K562 (cell line): ENCODE data around the gene TIAM1.

Experiments used
- FOS ChIP-seq: IDR thresholded peaks from 3 replicates; pipeline ENCODE4 v1.6.1; 2011; ENCODE audit not compliant: insufficient read length; ENCODE audit errors: extremely low read depth
- FOXA1 ChIP-seq: fragments of 450-650 bp; IDR thresholded peaks from 2 replicates; pipeline ENCODE4 v1.6.1; 2016; ENCODE audit warnings: mild to moderate bottlenecking, borderline replicate concordance
- JUND ChIP-seq, 2 experiments: IDR thresholded peaks; 2 replicates in 1 of 2; 3 replicates in 1 of 2; pipeline ENCODE4 v1.6.1; 2011; ENCODE audit warnings: borderline replicate concordance in 2 of 2, low read depth in 2 of 2, low read length in 2 of 2, improper control_type of control experiment in 1 of 2, missing biosample characterization in 1 of 2, missing genetic modification characterization in 1 of 2, missing genetic modification reagents in 1 of 2
- PKNOX1 ChIP-seq: fragments of 450-650 bp; IDR thresholded peaks from 2 replicates; pipeline ENCODE4 v1.6.1; 2016
- POLR2A ChIP-seq: fragments of 450-650 bp; conservative IDR thresholded peaks from 2 replicates; pipeline ENCODE4 v1.6.1; 2016
- RBM25 ChIP-seq: fragments of 200-400 bp; formaldehyde crosslinking; IDR thresholded peaks from 2 replicates; pipeline ENCODE4 v1.6.1; 2018; ENCODE audit warnings: low read length, low read depth, moderate library complexity; ENCODE audit not compliant: severe bottlenecking
- SRF ChIP-seq, 2 experiments: fragments of 250-450, 450-650 bp in 1 of 2; sonication (Bioruptor Pico) in 1 of 2; sonication (generic) in 1 of 2; formaldehyde crosslinking; IDR thresholded peaks; 2 replicates each; pipeline versions ENCODE4 v1.5.0 to v1.5.1; 2020 to 2022; ENCODE audit warnings: mild to moderate bottlenecking in 1 of 2, missing genetic modification reagents in 1 of 2
- TF ChIP-seq, protein P1 (sequence below): fragments of 450-650 bp; IDR thresholded peaks from 2 replicates; pipeline ENCODE4 v1.6.1; 2016; ENCODE audit warnings: mild to moderate bottlenecking

DNA sequence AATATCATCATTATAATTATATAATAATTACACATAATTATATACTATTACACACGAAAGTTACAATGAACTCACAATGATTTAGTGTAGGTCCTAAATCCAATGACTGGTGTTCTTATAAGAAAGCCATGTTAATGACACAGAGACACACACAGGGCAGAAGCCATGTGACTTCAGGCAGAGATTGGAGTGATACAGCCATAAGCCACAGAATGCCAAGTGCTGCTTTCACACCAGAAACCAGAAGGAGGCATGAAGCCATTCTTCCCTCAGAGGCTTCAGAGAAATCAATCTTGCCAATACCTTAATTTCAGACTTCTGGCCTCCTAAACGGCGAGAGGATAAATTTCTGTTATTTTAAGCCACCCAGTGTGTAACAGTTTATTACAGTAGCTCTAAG, 158.4 kb downstream of the TIAM1 start:
- TF ChIP-seq, protein P1, sequence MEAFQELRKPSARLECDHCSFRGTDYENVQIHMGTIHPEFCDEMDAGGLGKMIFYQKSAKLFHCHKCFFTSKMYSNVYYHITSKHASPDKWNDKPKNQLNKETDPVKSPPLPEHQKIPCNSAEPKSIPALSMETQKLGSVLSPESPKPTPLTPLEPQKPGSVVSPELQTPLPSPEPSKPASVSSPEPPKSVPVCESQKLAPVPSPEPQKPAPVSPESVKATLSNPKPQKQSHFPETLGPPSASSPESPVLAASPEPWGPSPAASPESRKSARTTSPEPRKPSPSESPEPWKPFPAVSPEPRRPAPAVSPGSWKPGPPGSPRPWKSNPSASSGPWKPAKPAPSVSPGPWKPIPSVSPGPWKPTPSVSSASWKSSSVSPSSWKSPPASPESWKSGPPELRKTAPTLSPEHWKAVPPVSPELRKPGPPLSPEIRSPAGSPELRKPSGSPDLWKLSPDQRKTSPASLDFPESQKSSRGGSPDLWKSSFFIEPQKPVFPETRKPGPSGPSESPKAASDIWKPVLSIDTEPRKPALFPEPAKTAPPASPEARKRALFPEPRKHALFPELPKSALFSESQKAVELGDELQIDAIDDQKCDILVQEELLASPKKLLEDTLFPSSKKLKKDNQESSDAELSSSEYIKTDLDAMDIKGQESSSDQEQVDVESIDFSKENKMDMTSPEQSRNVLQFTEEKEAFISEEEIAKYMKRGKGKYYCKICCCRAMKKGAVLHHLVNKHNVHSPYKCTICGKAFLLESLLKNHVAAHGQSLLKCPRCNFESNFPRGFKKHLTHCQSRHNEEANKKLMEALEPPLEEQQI = no peak
- TF ChIP-seq FOS = no peak
- TF ChIP-seq RBM25 = no peak
- no peak for TF ChIP-seq SRF (CRISPR knock-in tag; IDR thresholded peaks at IDR 0.05)
- no peak for TF ChIP-seq JUND (IDR thresholded peaks at IDR 0.05; ENCODE audit: borderline replicate concordance, low read depth, low read length)
- no peak for TF ChIP-seq JUND (tag; IDR thresholded peaks at IDR 0.05; ENCODE audit: borderline replicate concordance, low read depth, low read length)
- no peak for TF ChIP-seq POLR2A
- no peak for TF ChIP-seq PKNOX1
- TF ChIP-seq FOXA1 = no peak
